ENCODE results near the gene MED27.
"Not testable (repeated sequence)": the region's sequence is repeated elsewhere in the genome, so short reads cannot be mapped to it uniquely, and the experiment has no call there.

The MED27 gene

GRCh38 chr9:132020820-132021510 lies 58.7 kb downstream of the MED27 start:
- no peak for DNase-seq (ENCODE audit: low read depth in 2 of 2, low spot score in 1 of 2)

DNA sequence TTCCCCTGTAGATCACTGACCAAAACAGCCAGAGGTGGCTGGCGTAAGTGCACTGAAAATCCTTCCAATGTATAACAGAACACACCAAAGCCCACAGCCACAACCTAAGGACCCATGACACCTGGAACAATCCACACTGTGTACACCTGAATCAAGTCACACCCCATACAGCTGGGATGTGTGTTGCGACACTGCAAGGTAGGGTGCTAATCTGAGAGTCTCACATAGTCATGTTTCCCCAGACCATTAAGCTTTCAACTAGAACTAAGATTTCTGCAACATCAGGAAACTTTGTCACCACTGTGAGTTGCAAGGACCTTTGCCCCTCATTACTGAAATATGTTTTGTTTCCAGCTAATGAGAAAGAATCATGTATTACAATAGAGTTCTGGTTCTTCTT lies 59.4 kb downstream of the MED27 start:
- no peak for DNase-seq (ENCODE audit: low read depth in 2 of 2, low spot score in 1 of 2)

DNA sequence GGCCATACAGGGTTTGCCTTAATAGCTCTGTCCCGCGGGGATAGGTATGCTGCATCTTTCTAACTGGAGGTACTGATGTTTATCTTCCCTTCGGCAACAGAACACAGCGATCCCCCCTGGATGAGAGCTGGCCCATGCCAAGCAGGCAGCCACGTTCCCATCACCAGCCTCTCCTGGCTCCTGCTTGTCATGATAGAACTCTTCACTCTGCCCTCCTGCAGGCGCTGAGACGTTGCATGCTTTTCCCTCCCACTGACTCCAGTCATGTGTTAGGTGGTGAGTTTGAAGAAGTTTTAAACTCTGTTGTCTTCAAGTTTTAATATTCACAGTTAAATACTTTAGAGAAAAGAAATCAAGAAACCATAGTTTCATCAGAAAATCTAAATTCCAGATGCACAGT lies 60.0 kb downstream of the MED27 start:
- no peak for DNase-seq (ENCODE audit: low read depth in 2 of 2, low spot score in 1 of 2)

GRCh38 chr9:132018957-132019405 lies 60.7 kb downstream of the MED27 start:
- DNase-seq (ENCODE audit: low read depth in 2 of 2, low spot score in 1 of 2): no peak

DNA sequence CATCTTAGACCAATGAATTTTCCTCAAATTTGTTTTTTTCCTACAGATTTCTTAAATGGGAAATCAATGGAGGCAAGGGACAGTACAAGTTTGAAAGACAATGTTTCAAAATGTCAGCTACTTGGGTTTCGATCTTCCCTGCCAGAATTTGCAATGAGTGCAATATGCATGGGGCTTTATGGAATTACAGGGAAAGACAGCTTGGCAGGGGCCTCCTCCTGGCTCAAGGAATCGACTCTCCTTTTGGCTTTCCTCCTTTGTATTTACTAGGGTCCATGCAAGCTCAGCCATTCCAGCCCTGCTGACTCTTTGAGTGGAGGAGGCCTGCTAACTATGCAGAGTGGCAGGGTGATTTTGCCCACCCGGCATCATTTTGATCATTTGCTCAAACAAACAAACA lies 63.2 kb downstream of the MED27 start:
- no peak for DNase-seq (ENCODE audit: low read depth in 2 of 2, low spot score in 1 of 2)

DNA sequence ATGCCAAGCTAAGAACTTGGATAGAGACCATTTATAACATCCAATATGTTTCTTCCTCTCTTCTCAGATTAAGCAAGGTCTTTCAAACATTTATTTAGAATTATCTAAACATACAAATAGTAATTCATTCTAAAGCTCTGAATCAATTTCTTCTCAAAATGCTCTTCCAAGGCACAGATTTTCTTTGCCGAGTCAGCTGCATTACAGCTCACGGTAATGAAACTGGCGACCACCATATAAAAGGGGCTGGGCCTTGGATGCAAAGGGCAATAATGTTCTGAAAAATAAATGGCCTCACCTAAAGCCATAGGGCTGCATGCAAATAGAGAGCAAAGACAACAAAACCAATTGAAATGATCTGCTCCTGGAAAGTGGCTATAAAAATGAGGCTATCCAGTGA lies 63.8 kb downstream of the MED27 start:
- DNase-seq (ENCODE audit: low read depth in 2 of 2, low spot score in 1 of 2): no peak

GRCh38 chr9:132014218-132014805 lies 65.4 kb downstream of the MED27 start:
- no peak for DNase-seq (ENCODE audit: low read depth in 2 of 2, low spot score in 1 of 2)

DNA sequence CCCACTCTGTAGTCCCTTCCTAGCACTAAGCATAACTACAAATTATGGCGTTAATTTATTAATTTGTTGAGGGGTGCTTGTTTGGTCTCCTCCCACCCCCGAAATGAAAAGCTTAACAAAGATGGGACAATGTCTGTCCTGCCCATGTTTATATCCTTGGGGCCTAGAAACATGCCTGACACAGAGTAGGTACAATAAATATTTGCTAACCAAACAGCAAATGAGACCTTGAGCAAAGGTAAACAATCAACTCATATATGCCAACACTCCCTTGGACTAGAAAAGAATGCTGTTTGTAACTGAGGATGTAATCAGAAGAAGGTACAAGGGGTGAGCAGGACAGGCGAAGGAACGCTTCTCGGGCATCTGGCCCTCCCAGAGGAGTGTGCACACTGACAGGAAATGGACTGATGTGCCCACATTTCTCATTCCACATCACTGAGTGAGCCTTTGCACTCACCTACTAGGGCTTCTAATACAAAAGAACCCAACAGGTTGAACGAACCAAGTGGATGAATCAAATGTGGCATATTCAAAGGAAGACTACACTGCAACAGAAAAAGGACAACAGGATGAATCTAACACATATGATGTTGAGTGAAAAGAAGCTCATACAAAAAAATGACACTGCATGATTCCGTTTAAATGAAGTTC lies 66.8 kb downstream of the MED27 start:
- DNase-seq (ENCODE audit: low read depth in 2 of 2, low spot score in 1 of 2): no peak

- no peak for DNase-seq (ENCODE audit: low read depth in 2 of 2, low spot score in 1 of 2)
These were observed 67.8 kb downstream of the MED27 start for GRCh38 chr9:132011896-132012295.

GRCh38 chr9:132011309-132011708 lies 68.4 kb downstream of the MED27 start:
- no peak for DNase-seq (ENCODE audit: low read depth in 2 of 2, low spot score in 1 of 2)

GRCh38 chr9:132010201-132010600 lies 69.5 kb downstream of the MED27 start:
- not testable (repeated sequence) for DNase-seq (ENCODE audit: low read depth in 2 of 2, low spot score in 1 of 2)

GRCh38 chr9:132008855-132009812 lies 70.5 kb downstream of the MED27 start:
- no peak for DNase-seq (ENCODE audit: low read depth in 2 of 2, low spot score in 1 of 2)

DNA sequence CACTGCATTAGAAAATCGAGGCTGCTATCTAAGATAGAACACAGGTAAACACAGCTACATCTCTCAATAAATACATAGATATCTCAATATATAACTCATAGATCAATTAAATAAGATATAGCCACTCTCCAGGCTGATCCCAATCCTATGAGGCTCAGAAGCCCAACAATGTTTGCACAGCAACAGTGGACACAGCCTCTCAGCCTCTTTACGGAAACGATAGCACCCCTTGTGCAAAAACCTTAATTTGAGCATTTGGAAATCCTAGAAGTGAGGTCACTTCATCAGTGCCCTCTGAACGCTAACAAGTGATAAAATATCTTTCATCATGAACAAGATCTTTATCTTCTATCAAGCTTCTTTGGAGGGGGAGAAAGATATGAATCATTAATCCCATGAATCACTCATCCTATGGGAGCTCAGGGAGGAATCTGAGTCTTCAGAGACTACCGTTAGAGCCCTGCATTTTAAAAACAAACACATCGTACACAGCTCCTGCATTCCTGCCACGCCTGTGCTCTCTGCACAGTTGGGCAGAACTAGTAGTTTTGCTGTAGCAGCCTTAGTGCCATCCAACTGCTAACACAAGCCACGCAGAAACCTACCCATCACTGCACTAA lies 71.4 kb downstream of the MED27 start:
- no peak for DNase-seq (ENCODE audit: low read depth in 2 of 2, low spot score in 1 of 2)

DNA sequence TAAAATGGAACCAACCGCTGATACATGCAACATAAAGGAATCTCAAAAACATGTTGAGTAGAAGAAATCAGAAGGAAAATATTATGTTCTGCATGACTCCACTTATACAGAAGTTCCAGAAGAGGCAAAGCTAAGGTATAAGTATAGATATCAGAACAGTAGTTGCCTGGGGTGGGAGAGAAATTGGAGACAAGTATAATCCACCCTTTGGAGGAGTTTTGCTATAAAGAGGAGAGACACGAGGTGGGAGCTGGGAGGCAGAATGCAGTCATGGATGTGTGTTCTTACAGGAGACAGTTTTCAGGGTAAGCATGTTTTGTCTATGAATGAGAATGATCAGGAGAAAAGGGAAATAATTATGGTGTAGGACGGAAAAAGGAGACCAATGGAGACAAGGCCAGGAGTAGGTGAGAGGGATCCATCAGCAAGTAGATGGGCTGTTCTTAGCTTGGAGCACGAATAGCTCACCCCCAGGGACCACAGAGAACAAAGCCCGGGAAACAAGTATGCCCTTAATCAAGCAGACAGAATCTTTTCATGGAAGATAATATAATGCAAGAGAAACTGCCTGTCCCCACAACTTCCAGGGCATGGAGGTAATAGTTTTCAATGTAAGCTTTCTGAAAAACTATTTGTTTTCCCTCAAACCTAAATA lies 72.2 kb downstream of the MED27 start:
- DNase-seq (ENCODE audit: low read depth in 2 of 2, low spot score in 1 of 2): no peak

- DNase-seq (ENCODE audit: low read depth in 2 of 2, low spot score in 1 of 2): no peak
These were observed 72.8 kb downstream of the MED27 start for GRCh38 chr9:132006677-132007370.

- no peak for DNase-seq (ENCODE audit: low read depth in 2 of 2, low spot score in 1 of 2)
These were observed 73.8 kb downstream of the MED27 start for GRCh38 chr9:132005899-132006298.

- no peak for DNase-seq (ENCODE audit: low read depth in 2 of 2, low spot score in 1 of 2)
These were observed 75.3 kb downstream of the MED27 start for GRCh38 chr9:132004323-132004722.

- DNase-seq (ENCODE audit: low read depth in 2 of 2, low spot score in 1 of 2): no peak
These were observed 75.8 kb downstream of the MED27 start for GRCh38 chr9:132003896-132004295.

DNA sequence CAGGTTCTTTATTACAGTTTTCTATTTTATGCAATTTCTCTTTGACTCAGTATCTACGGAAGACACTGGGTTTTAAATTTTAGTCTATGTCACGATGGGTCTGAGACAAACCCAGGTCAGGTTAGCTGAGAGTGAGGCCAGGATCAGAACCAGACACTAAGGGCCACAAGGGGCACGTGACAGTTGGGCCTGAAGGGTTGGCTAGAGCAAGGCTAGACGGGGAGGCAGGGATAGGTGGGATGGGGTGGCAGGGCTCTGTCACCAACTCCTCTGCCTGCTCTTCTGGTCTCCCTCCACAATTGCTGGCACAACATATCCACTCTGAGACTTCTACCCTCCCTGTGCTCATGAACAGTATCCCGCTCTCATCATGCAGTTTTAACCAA lies 76.4 kb downstream of the MED27 start:
- DNase-seq (ENCODE audit: low read depth in 2 of 2, low spot score in 1 of 2): no peak
